ENCODE results near the gene OSBPL5.

Gene OSBPL5

GRCh38 chr11:3051196-3052108 is 113.7 kb downstream of the OSBPL5 start:
- DNase-seq (ENCODE audit: low spot score), result no peak

GRCh38 chr11:3050386-3051195 is 114.5 kb downstream of the OSBPL5 start:
- DNase-seq (ENCODE audit: low spot score), result no peak

DNA sequence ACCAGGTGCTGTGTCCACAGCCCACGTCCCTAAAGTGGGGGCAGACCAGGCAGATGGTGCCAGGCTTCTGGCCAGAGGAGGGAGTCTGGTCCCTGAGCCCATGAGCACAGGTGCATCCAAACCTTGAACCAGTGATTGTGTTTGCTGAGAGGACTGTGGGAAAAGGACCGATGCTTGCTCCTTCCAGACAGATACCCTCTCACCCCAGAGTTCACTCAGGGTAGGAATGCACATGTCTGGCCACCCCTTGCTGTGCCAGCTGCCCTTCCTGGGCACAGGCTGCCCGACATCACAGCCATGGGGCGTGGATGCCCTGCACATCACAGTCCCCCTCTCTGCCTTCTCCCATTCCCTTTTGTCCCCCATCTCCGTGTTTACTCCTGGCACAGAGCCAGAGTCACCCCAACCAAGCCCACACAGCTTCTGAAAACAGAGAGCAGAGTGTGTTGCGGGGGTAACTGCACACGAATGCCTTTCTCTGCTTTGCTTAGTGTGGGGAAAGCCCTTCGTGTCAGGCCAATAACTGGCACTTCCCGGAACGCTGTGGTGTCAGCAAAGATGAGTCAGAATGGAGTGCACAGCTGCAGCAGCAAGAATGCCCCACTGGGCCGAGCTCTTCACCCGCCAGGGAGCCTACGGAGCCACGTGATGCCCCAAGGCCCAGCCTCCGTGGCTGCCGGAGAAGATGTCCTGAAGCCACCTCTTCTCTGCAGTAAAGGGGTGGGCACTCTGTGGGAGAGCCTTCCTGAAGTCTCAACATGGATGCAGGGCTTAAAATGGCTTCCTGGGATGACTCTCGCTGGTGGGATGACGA is 115.5 kb downstream of the OSBPL5 start:
- DNase-seq (ENCODE audit: low spot score), result peak; percentile 70

- DNase-seq (ENCODE audit: low spot score), result no peak
Observed at GRCh38 chr11:3047637-3048036, 117.5 kb downstream of the OSBPL5 start.

DNA sequence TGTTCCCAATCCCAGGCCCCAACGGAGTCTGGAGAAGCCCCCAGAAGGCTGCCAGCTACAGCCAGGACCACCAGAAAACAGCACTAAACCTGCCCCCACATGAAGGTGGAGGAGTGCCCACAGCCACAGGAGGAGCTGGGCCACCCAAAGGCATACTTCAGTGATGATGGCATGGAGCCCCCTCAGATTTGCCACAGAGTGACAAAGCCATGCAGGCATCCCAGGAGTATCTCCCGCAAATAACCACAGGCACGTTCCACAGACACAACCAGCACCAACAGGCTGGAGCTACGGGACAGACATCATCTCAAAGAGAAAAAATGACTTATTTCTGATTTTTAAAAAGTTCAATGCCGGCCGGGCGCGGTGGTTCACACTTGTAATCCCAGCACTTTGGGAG is 118.5 kb downstream of the OSBPL5 start:
- no peak for DNase-seq (ENCODE audit: low spot score)

DNA sequence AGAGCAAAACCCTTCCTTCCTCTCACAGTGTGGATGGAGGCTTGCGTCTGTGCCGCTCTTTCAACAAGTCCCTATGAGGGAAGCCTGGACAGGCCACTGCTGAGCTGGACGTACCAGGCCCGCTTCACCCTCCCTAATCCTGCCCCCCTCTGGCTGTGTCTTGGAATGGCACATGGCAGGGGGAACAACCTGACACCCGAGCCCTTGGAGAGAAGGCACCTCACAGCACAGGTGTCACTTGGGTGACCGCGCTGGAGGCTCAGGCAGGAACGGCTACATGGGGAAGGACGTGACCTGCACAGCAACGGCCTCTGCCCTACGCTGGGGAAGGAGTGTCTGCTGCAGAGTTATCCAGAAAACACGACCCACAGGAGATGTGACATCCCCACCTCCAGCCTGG is 118.9 kb downstream of the OSBPL5 start:
- DNase-seq (ENCODE audit: low spot score), result no peak

DNA sequence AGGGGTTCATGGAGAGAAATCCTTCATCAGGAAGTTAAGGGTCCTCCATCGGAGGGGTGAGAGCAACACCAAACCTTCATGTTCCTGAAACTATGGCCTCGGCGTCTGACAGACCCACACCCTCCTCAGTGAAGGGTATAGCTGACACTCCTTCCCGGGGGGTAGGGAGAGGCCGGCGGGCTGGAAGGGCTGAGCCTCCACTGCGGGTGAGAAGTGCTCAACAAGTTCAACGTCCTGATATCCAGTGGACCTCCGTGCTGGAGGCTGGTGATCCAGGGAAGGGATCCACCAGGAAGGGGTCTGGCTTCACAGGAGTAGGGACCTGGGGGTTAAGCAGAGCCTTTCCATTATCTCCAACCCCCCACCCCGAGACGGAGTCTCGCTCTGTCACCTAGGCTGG is 120.2 kb downstream of the OSBPL5 start:
- DNase-seq (ENCODE audit: low spot score), result no peak

DNA sequence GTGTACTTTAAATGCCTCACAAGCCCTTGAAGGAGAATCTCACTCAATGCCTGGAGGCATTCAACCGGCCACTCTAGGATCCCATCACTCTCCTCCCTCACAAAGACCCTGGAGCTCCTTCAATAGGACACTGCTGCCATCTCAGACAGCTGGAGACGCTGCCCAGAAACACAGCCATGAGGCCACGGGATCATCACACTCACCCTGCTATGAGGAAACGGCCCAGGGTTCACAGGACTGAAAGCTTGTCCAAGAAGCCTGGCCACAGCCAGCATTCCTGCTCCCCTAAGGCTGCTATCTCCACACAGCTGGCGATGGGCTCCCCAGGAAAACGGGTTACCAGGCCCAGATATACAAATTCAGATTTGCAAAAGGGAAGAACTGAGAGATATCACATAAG is 121.1 kb downstream of the OSBPL5 start:
- no peak for DNase-seq (ENCODE audit: low spot score)

- no peak for DNase-seq (ENCODE audit: low spot score)
Observed at GRCh38 chr11:3043315-3043871, 121.7 kb downstream of the OSBPL5 start.

DNA sequence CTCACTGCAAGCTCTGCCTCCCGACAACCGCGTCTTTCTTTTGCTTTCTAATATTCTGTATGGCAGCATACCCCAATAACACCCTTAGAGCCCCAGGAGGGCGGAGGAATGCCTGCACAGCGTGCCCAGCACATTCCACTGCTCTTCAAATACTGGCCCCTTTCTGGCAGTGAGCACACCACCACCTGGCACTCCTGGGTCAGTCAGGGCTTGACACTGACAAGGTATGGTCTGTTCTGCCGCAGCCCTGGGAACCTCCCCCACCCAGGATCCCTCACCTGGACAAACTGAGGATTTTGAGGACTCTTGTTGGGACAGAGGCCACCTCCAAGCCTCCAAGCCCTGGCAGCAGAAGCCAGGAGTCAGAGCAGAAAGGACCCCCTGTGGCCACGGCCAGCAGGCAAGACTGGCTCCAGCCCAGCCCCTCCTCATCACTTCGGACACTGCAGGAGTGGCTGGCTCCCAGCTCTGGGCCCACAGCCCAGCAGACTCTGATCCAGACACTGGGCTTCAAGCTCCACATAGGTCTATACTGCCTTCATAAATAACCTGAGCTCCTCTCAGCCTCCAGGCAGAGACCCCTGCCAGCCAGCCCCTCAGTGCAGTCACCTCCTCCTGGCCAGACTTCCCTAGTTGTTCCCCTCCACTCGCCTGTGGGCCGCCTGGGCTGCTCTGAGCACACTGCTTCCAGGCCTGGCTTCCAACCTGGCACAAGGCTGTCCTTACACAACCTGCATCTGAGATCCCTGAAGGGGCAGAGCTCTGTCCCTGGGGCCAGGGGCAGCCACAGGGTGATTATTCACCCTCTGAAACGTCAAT is 122.4 kb downstream of the OSBPL5 start:
- no peak for DNase-seq (ENCODE audit: low spot score)

- DNase-seq (ENCODE audit: low spot score), result no peak
Observed at GRCh38 chr11:3041699-3042441, 123.2 kb downstream of the OSBPL5 start.

- no peak for DNase-seq (ENCODE audit: low spot score)
Observed at GRCh38 chr11:3040881-3041280, 124.2 kb downstream of the OSBPL5 start.

- no peak for DNase-seq (ENCODE audit: low spot score)
Observed at GRCh38 chr11:3037945-3038271, 127.2 kb downstream of the OSBPL5 start.
